Measurements from ENCODE around the gene UBFD1.

DNA sequence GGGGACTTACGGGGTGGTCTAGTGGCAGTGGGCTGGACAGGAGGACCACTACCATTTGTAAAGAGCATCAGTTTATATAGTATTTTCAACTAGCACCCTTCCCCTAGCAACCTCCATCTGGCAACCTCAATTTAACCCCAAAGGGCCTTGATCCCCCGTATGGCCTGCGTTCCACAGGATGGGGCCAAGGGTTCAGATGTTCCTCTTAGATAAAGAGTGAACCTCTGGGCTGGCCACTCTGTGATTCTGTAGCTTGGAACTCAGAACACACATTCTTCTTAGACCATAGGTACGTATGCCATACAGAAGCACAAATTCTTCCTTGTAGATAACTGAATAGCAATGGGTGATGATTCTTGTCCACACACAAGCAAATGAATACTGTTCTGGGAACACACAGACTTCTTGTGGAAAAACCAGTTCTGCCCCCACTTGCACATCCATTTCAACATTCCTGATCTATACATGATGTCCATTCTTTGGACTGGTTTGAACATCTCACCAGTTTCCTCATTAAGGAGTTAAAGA, 45.3 kb upstream of the UBFD1 start:
- TF ChIP-seq POLR2A (IDR thresholded peaks at IDR 0.05; ENCODE audit: low read length) = no peak
- TF ChIP-seq GATA1 (IDR thresholded peaks at IDR 0.05; ENCODE audit: low read depth, low read length) = no peak
